Breast epithelium (tissue), 3 donors: ENCODE results near the gene MAML3.

Source experiments
- CTCF ChIP-seq, 3 donors: fragments of 450-650 bp; IDR thresholded peaks; one replicate each; pipeline ENCODE4 v1.5.1; 2016 to 2017; ENCODE audit warnings: antibody characterized with exemption in 3 of 3, mild to moderate bottlenecking in 3 of 3, moderate library complexity in 3 of 3
- POLR2A ChIP-seq: fragments of 450-650 bp; IDR thresholded peaks from one replicate; pipeline ENCODE4 v1.6.1; 2016; ENCODE audit warnings: antibody characterized with exemption, mild to moderate bottlenecking, moderate library complexity
- POLR2AphosphoS5 ChIP-seq, 3 donors: sonication (generic); formaldehyde crosslinking; IDR thresholded peaks; one replicate each; pipeline ENCODE4 v1.6.1; 2017; ENCODE audit warnings: antibody characterized with exemption in 3 of 3

- TF ChIP-seq POLR2A, result no peak
- no peak for TF ChIP-seq CTCF (IDR thresholded peaks at IDR 0.05)
- no peak for TF ChIP-seq POLR2AphosphoS5 (IDR thresholded peaks at IDR 0.05)
Observed at GRCh38 chr4:140056015-140056414, 98.0 kb downstream of the MAML3 start.
